Fibroblast of the aortic adventitia (primary cell): ENCODE measurements around the gene ZXDC. TPM values are rescaled to one million over a fixed set of nuclear protein-coding genes. Genes with fewer than 3 reads are reported as not detected.
A peak's percentile ranks its signal among the peaks of the same experiment; 100 is the strongest.

ENCODE experiments used
- DNase-seq: peaks from one replicate; pipeline ENCODE4 v3.0.0-alpha.2; 2010; ENCODE audit warnings: low read depth
- H3K4me3 ChIP-seq: 2 replicates; pipeline ENCODE4 v1.5.1; 2011; ENCODE audit warnings: low read depth, mild to moderate bottlenecking, control low read depth, low read length, moderate library complexity
- total RNA-seq: library from RNA; depleted of rRNA; stranded (reverse); fragments of >200 nt; gene quantifications from 2 replicates; pipeline ENCODE4 v1.2.3, GENCODE V29; 2012; ENCODE audit warnings: low replicate concordance
- TF ChIP-seq, protein P1 (sequence below): IDR thresholded peaks from 2 replicates; pipeline ENCODE4 v1.5.1; 2011; ENCODE audit warnings: mild to moderate bottlenecking, low read length, control low read depth, inconsistent platforms; ENCODE audit not compliant: insufficient read depth

ZXDC gene
- total RNA-seq, 1 donor = 26.7 TPM

GRCh38 chr3:126509597-126510307 lies 34.1 kb upstream of the ZXDC start:
- TF ChIP-seq, protein P1, sequence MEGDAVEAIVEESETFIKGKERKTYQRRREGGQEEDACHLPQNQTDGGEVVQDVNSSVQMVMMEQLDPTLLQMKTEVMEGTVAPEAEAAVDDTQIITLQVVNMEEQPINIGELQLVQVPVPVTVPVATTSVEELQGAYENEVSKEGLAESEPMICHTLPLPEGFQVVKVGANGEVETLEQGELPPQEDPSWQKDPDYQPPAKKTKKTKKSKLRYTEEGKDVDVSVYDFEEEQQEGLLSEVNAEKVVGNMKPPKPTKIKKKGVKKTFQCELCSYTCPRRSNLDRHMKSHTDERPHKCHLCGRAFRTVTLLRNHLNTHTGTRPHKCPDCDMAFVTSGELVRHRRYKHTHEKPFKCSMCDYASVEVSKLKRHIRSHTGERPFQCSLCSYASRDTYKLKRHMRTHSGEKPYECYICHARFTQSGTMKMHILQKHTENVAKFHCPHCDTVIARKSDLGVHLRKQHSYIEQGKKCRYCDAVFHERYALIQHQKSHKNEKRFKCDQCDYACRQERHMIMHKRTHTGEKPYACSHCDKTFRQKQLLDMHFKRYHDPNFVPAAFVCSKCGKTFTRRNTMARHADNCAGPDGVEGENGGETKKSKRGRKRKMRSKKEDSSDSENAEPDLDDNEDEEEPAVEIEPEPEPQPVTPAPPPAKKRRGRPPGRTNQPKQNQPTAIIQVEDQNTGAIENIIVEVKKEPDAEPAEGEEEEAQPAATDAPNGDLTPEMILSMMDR = no peak
- no peak for DNase-seq
- no peak overlapping the region for H3K4me3 ChIP-seq

- TF ChIP-seq, protein P1 = no peak
- peak; percentile 41 for DNase-seq
- H3K4me3 ChIP-seq = no peak overlapping the region
Observed at GRCh38 chr3:126508564-126508964, 32.9 kb upstream of the ZXDC start.

GRCh38 chr3:126507886-126508285 lies 32.2 kb upstream of the ZXDC start:
- H3K4me3 ChIP-seq = no peak overlapping the region
- no peak for DNase-seq
- TF ChIP-seq, protein P1 = no peak

DNA sequence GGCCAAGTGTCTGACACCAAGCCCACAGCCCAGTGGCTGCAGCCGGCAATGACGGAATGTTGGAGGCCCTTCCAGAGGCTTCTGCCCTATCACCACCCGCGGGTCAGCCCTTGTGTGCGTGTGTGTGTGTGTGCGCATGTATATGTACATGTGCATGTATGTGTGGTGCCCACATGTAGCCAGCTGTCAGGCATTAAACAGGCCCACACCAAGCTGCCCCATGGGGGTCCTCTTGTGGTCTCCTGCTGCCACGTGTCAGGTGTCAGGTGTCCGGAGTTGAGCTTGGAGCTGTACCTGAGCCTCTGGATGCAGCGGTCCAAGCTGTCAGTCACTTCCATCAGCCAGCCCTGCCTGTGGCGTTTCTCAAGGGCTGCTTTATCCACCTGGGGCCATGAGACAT lies 28.0 kb upstream of the ZXDC start:
- TF ChIP-seq, protein P1 = no peak
- no peak overlapping the region for H3K4me3 ChIP-seq
- DNase-seq = no peak

DNA sequence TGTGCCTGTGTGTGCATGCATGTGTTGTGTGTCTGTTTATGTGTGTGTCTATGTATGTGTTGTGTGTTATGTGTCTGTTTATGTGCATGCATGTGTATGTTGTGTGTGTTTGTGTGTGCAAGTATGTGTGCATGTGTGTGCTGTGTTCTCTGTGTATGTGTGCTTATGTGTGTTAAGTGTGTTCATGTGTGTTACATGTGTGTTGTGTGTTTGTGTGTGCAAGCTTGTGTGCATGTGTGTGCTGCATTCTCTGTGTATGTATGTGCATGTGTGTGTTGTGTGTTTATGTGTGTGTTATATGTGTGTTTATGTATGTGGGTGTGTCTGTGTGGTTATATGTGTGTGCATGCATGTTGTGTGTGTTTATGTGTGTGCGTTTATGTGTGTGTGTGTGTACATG lies 27.0 kb upstream of the ZXDC start:
- TF ChIP-seq, protein P1 = no peak
- no peak overlapping the region for H3K4me3 ChIP-seq

DNA sequence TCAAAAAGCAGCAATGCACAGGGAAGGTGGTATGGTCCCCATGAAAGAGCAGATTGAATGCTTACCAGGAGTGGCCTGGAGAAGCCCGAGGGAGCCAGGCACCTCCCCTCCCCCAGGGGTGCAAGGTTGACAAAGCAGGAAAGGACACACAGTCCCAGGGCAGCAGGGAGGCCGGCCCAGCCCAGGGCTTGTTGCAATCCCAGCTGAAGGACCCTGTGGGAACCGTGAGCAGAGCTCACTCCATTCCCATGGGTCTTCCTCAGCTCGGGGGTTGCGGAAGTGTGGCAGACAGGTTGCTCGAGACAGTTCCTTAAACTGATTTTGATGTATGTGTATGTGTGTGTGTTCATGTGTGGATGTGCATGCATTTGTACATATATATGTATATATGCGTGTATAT lies 26.0 kb upstream of the ZXDC start:
- DNase-seq = no peak
- TF ChIP-seq, protein P1 = no peak
- no peak overlapping the region for H3K4me3 ChIP-seq

More for the DNA sequence above, 27.0 kb upstream of the ZXDC start:
- DNase-seq = no peak

GRCh38 chr3:126501054-126501453 lies 25.4 kb upstream of the ZXDC start:
- H3K4me3 ChIP-seq = no peak overlapping the region
- DNase-seq = no peak
- TF ChIP-seq, protein P1 = no peak
